Endothelial cell of umbilical vein (primary cell): Measurements from ENCODE around the gene PDK3.

Experiments used
- FOS ChIP-seq: IDR thresholded peaks from 2 replicates; pipeline ENCODE4 v1.6.1; 2011; ENCODE audit warnings: mild to moderate bottlenecking, low read length, moderate library complexity, borderline replicate concordance; ENCODE audit not compliant: insufficient read depth
- GATA2 ChIP-seq: IDR thresholded peaks from 2 replicates; pipeline ENCODE4 v1.7.0; 2011; ENCODE audit warnings: low read depth, mild to moderate bottlenecking, moderate library complexity, mixed read lengths, low read length; ENCODE audit not compliant: insufficient read length, insufficient read depth
- JUN ChIP-seq: IDR thresholded peaks from 2 replicates; pipeline ENCODE4 v1.6.1; 2011; ENCODE audit warnings: borderline replicate concordance, low read depth; ENCODE audit not compliant: insufficient read length, insufficient read depth
- POLR2A ChIP-seq: IDR thresholded peaks from 2 replicates; pipeline ENCODE4 v1.6.1; 2012; ENCODE audit warnings: low read depth, mild to moderate bottlenecking, control low read depth, low read length
- POLR2AphosphoS5 ChIP-seq: IDR thresholded peaks from 2 replicates; pipeline ENCODE4 v1.6.1; 2012; ENCODE audit warnings: low read depth, mild to moderate bottlenecking, control low read depth, low read length, moderate library complexity; ENCODE audit not compliant: insufficient read depth
- TF ChIP-seq, protein P1 (sequence below), 2 donors: IDR thresholded peaks; 1 replicate in 1 of 2; 2 replicates in 1 of 2; pipeline ENCODE4 v1.5.1; 2011; ENCODE audit warnings: low read length in 2 of 2, mild to moderate bottlenecking in 2 of 2, moderate library complexity in 2 of 2, control low read depth in 1 of 2, inconsistent platforms in 1 of 2, low read depth in 1 of 2; ENCODE audit not compliant: insufficient read depth in 1 of 2; ENCODE audit errors: extremely low read depth in 1 of 2
- TF ChIP-seq, protein P2 (sequence below): IDR thresholded peaks from 2 replicates; pipeline ENCODE4 v1.6.1; 2011; ENCODE audit not compliant: insufficient read depth, insufficient read length

DNA sequence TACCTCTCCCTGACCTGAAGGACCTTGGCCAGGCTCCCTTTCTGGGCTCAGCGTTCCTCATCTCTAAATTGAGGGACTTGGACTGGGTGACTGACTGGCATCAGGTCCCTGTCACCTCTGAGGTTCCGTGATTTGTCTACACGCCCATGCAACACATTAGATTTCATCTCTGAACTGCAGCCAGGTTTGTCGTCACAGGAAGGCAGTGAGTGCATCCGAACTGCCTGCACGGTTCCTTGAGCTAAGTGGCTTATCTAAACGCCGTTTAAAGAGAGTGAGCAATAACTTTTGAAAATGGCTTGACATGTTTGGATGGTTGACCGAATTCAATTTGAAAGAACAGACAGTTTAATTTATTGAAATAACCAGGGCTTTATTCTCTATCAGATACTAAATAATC is 112.0 kb downstream of the PDK3 start:
- TF ChIP-seq POLR2A (no peak), JUN (no peak), GATA2 (no peak), POLR2AphosphoS5 (no peak), FOS (no peak)
- TF ChIP-seq, protein P1, sequence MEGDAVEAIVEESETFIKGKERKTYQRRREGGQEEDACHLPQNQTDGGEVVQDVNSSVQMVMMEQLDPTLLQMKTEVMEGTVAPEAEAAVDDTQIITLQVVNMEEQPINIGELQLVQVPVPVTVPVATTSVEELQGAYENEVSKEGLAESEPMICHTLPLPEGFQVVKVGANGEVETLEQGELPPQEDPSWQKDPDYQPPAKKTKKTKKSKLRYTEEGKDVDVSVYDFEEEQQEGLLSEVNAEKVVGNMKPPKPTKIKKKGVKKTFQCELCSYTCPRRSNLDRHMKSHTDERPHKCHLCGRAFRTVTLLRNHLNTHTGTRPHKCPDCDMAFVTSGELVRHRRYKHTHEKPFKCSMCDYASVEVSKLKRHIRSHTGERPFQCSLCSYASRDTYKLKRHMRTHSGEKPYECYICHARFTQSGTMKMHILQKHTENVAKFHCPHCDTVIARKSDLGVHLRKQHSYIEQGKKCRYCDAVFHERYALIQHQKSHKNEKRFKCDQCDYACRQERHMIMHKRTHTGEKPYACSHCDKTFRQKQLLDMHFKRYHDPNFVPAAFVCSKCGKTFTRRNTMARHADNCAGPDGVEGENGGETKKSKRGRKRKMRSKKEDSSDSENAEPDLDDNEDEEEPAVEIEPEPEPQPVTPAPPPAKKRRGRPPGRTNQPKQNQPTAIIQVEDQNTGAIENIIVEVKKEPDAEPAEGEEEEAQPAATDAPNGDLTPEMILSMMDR (IDR thresholded peaks at IDR 0.05; ENCODE audit: extremely low read depth in 1 of 2, insufficient read depth in 1 of 2, low read depth in 1 of 2, low read length in 2 of 2), result no peak
- TF ChIP-seq, protein P2, sequence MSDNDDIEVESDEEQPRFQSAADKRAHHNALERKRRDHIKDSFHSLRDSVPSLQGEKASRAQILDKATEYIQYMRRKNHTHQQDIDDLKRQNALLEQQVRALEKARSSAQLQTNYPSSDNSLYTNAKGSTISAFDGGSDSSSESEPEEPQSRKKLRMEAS, result no peak
